Measurements from ENCODE around the gene KRT4. TPM values are rescaled to one million over a fixed set of nuclear protein-coding genes. Genes with fewer than 3 reads are reported as not detected.

KRT4 gene
- total RNA-seq, 1 experiment from 2014 or later = not detected

GRCh38 chr12:52815161-52815560, 1.2 kb upstream of the KRT4 start:
- DNase-seq = no peak
- Histone ChIP-seq H3T11ph (ENCODE audit: low read length) (no peak overlapping the region), H3K79me2 (ENCODE audit: insufficient read depth, low read length) (no peaks in the 10 kb centered on the region), H3K23ac (ENCODE audit: insufficient read length, low read depth, low read length) (no peak overlapping the region), H3K4me1 (ENCODE audit: insufficient read depth, low read length) (no peaks in the 10 kb centered on the region), H2BK20ac (ENCODE audit: low read depth, low read length, poor library complexity, severe bottlenecking) (no peak overlapping the region), H3K14ac (ENCODE audit: insufficient read depth, low read length) (no peak overlapping the region), H2BK12ac (ENCODE audit: insufficient read length, low read depth, low read length) (no peak overlapping the region), H4K20me1 (ENCODE audit: control insufficient read depth, insufficient read depth, insufficient read length) (no peaks in the 10 kb centered on the region), H2AFZ (ENCODE audit: low read length) (no peak overlapping the region), H2BK15ac (ENCODE audit: low read depth, low read length) (no peak overlapping the region), H4K91ac (ENCODE audit: insufficient read length, low read depth, low read length) (no peak overlapping the region), H4K8ac (replicated peaks; ENCODE audit: insufficient read length, low read depth, low read length) (no peak overlapping the region), H3K4me2 (ENCODE audit: insufficient read depth, insufficient read length, low read length) (no peak overlapping the region), H3K18ac (ENCODE audit: insufficient read length, low read depth, low read length) (no peak overlapping the region), H2BK120ac (ENCODE audit: low read depth, low read length, poor library complexity, severe bottlenecking) (no peak overlapping the region), H3K79me1 (ENCODE audit: insufficient read depth, low read depth, low read length, poor library complexity, severe bottlenecking) (no peaks in the 10 kb centered on the region), H2AK5ac (ENCODE audit: insufficient read length, low read length) (no peak overlapping the region), H3K23me2 (ENCODE audit: insufficient read length, low read depth, low read length, poor library complexity, severe bottlenecking) (no peaks in the 10 kb centered on the region), H3K9ac (ENCODE audit: extremely low read depth, insufficient read length, low read length) (no peak overlapping the region), H3K4ac (ENCODE audit: low read depth, low read length) (no peak overlapping the region), H3K27ac (ENCODE audit: insufficient read length, low read depth, low read length) (no peak overlapping the region), H4K5ac (ENCODE audit: insufficient read length, low read depth, low read length) (no peak overlapping the region), H3K56ac (ENCODE audit: insufficient read length, low read depth, low read length) (no peak overlapping the region), H2BK5ac (ENCODE audit: insufficient read length, low read length) (no peak overlapping the region), H3K27me3 (ENCODE audit: insufficient read depth, low read length) (no peaks in the 10 kb centered on the region), H3K9me3 (ENCODE audit: control insufficient read depth, low read depth, low read length) (no peaks in the 10 kb centered on the region)
- no peak for TF ChIP-seq CTCF (conservative IDR thresholded peaks at IDR 0.05)
- no CpG with 5 or more reads among the region's 4 CpGs for WGBS (ENCODE audit: extremely low coverage, insufficient read length, low lambda C conversion rate)
- Mint-ChIP-seq H3K9me3 (no peaks in the 10 kb centered on the region), H3K27me3 (ENCODE audit: low read depth) (peaks cover 3% of the 10 kb centered on the region), H3K4me3 (no peak overlapping the region), H3K36me3 (ENCODE audit: insufficient read depth in 1 of 3, low read depth in 3 of 3) (no peaks in the 10 kb centered on the region; a peak in 1 of 7 replicates), H3K27ac (no peak overlapping the region), H3K4me1 (peaks cover 3 to 7% of the 10 kb centered on the region in 2 experiments; a peak in 3 of 4 replicates)

Measured in H9 (cell line).